Esophagus (tissue), 2 donors: ENCODE data around the gene EGFL7. TPM values are rescaled to one million over a fixed set of nuclear protein-coding genes. Genes with fewer than 3 reads are reported as not detected.

Experiments used
- H3K27ac ChIP-seq, 2 donors: one replicate each; pipeline ENCODE4 v1.5.1; 2013; ENCODE audit warnings: low read depth in 2 of 2, mild to moderate bottlenecking in 2 of 2, inconsistent platforms in 1 of 2, low read length in 1 of 2, moderate library complexity in 1 of 2
- H3K27me3 ChIP-seq, 2 donors: one replicate each; pipeline ENCODE4 v1.6.1; 2013; ENCODE audit warnings: low read length in 2 of 2, control low read depth in 1 of 2, mild to moderate bottlenecking in 1 of 2; ENCODE audit not compliant: insufficient read depth in 2 of 2, control insufficient read depth in 1 of 2
- H3K36me3 ChIP-seq, 2 donors: one replicate each; pipeline ENCODE4 v1.6.1; 2013; ENCODE audit warnings: low read length in 1 of 2; ENCODE audit not compliant: control insufficient read depth in 2 of 2, insufficient read depth in 2 of 2
- H3K4me1 ChIP-seq, 2 donors: one replicate each; pipeline ENCODE4 v1.6.1; 2013; ENCODE audit warnings: low read length in 1 of 2; ENCODE audit not compliant: control insufficient read depth in 2 of 2, insufficient read depth in 2 of 2
- H3K4me3 ChIP-seq, 2 donors: one replicate each; pipeline ENCODE4 v1.5.1; 2013; ENCODE audit warnings: low read length in 2 of 2, mild to moderate bottlenecking in 2 of 2, low read depth in 1 of 2, moderate library complexity in 1 of 2
- H3K9me3 ChIP-seq, 2 donors: one replicate each; pipeline ENCODE4 v1.6.1; 2013; ENCODE audit warnings: mild to moderate bottlenecking in 2 of 2, low read depth in 1 of 2, low read length in 1 of 2, moderate library complexity in 1 of 2; ENCODE audit not compliant: control insufficient read depth in 2 of 2, insufficient read depth in 1 of 2
- WGBS, 2 donors: extraction: QIAGEN DNeasy Blood & Tissue Kit; methylation state at CpG; one replicate each; pipeline ENCODE4 v1.1.7; 2013; 5-methylcytosine and 5-hydroxymethylcytosine counted together
- polyA plus RNA-seq, 2 donors: library from polyadenylated mRNA; stranded (reverse); fragments of 200-250 nt; gene quantifications; one replicate each; pipeline ENCODE4 v1.2.3, GENCODE V29; 2013
- donor health status: healthy with polysubstance abuse.
- donor health status: Bipolar disorder and iron deficiency.

EGFL7 gene
- polyA plus RNA-seq, 2 donors, result 34.5 to 43.2 TPM

- H3K4me1 ChIP-seq, result no peaks in the 10 kb centered on the region
- 71 to 73% methylated on average over 18 to 21 of the region's 21 CpGs for WGBS, 2 donors
- H3K27me3 ChIP-seq, result peaks cover 0 to 11% of the 10 kb centered on the region in 2 donors
- peak overlapping the region; percentile 14 to 21 for H3K27ac ChIP-seq
- H3K9me3 ChIP-seq, result no peaks in the 10 kb centered on the region
- no peak overlapping the region for H3K4me3 ChIP-seq
- no peaks in the 10 kb centered on the region for H3K36me3 ChIP-seq
Measured at GRCh38 chr9:136659861-136660784, 2.6 kb upstream of the EGFL7 start.

GRCh38 chr9:136660971-136661550 lies 1.7 kb upstream of the EGFL7 start:
- Histone ChIP-seq H3K4me3 (no peak overlapping the region), H3K4me1 (peaks cover 0 to under 1% of the 10 kb centered on the region in 2 donors), H3K36me3 (no peaks in the 10 kb centered on the region), H3K27ac (peak overlapping the region in 1 of 2 donors; percentile 22), H3K9me3 (no peaks in the 10 kb centered on the region), H3K27me3 (peaks cover 0 to 12% of the 10 kb centered on the region in 2 donors)
- WGBS, 2 donors, result 69 to 79% methylated on average over 13 of the region's 13 CpGs

GRCh38 chr9:136661641-136662325 lies 933 bp upstream of the EGFL7 start:
- H3K27ac ChIP-seq, result peak overlapping the region in 1 of 2 donors; percentile 76
- peaks cover 0 to 19% of the 10 kb centered on the region in 2 donors for H3K27me3 ChIP-seq
- H3K36me3 ChIP-seq, result no peaks in the 10 kb centered on the region
- H3K9me3 ChIP-seq, result no peaks in the 10 kb centered on the region
- 70 to 77% methylated on average over 20 to 22 of the region's 22 CpGs for WGBS, 2 donors
- H3K4me3 ChIP-seq, result no peak overlapping the region
- peaks cover 0 to 2% of the 10 kb centered on the region in 2 donors for H3K4me1 ChIP-seq

- 69 to 74% methylated on average over 10 of the region's 10 CpGs for WGBS, 2 donors
- H3K27ac ChIP-seq, result peak overlapping the region; percentile 34 to 76
- H3K4me3 ChIP-seq, result no peak overlapping the region
Measured at GRCh38 chr9:136662326-136662655, 425 bp upstream of the EGFL7 start.

GRCh38 chr9:136664000-136664915 lies 1.5 kb downstream of the EGFL7 start:
- H3K36me3 ChIP-seq, result no peaks in the 10 kb centered on the region
- peaks cover 0 to 2% of the 10 kb centered on the region in 2 donors for H3K4me1 ChIP-seq
- no peaks in the 10 kb centered on the region for H3K9me3 ChIP-seq
- peaks cover 0 to 13% of the 10 kb centered on the region in 2 donors for H3K27me3 ChIP-seq
- 80 to 84% methylated on average over 26 to 27 of the region's 27 CpGs for WGBS, 2 donors
- peak overlapping the region; percentile 17 to 46 for H3K4me3 ChIP-seq
- H3K27ac ChIP-seq, result peak overlapping the region; percentile 58 to 67

More at GRCh38 chr9:136662326-136662655, 425 bp upstream of the EGFL7 start:
- no peaks in the 10 kb centered on the region for H3K36me3 ChIP-seq
- H3K27me3 ChIP-seq, result peaks cover 0 to 21% of the 10 kb centered on the region in 2 donors
- H3K4me1 ChIP-seq, result peaks cover 0 to 2% of the 10 kb centered on the region in 2 donors
- H3K9me3 ChIP-seq, result no peaks in the 10 kb centered on the region

GRCh38 chr9:136665111-136665703 lies 2.5 kb downstream of the EGFL7 start:
- Histone ChIP-seq H3K9me3 (no peaks in the 10 kb centered on the region), H3K4me1 (peaks cover 0 to 2% of the 10 kb centered on the region in 2 donors), H3K36me3 (no peaks in the 10 kb centered on the region), H3K27ac (peak overlapping the region; percentile 0 to 32), H3K4me3 (peak overlapping the region; percentile 46 to 56), H3K27me3 (peaks cover 0 to 10% of the 10 kb centered on the region in 2 donors)
- 10 to 12% methylated on average over 43 to 49 of the region's 49 CpGs for WGBS, 2 donors

- Histone ChIP-seq H3K36me3 (no peaks in the 10 kb centered on the region), H3K27me3 (peaks cover 0 to 10% of the 10 kb centered on the region in 2 donors), H3K27ac (no peak overlapping the region), H3K4me1 (peaks cover 0 to 2% of the 10 kb centered on the region in 2 donors), H3K9me3 (no peaks in the 10 kb centered on the region), H3K4me3 (peak overlapping the region; percentile 41 to 56)
- 0 to 1% methylated on average over 9 to 109 of the region's 109 CpGs for WGBS, 2 donors
Measured at GRCh38 chr9:136665704-136666371, 3.1 kb downstream of the EGFL7 start.

- peak overlapping the region; percentile 41 to 56 for H3K4me3 ChIP-seq
- 22 to 24% methylated on average over 33 to 35 of the region's 35 CpGs for WGBS, 2 donors
- peaks cover 0 to 2% of the 10 kb centered on the region in 2 donors for H3K4me1 ChIP-seq
- peak overlapping the region in 1 of 2 donors; percentile 1 for H3K27ac ChIP-seq
- no peaks in the 10 kb centered on the region for H3K9me3 ChIP-seq
- H3K27me3 ChIP-seq, result peaks cover 0 to 10% of the 10 kb centered on the region in 2 donors
- no peaks in the 10 kb centered on the region for H3K36me3 ChIP-seq
Measured at GRCh38 chr9:136666372-136667213, 3.9 kb downstream of the EGFL7 start.
